IMR-90 (cell line): Measurements from ENCODE around the gene PDZD7. TPM values are rescaled to one million over a fixed set of nuclear protein-coding genes. Genes with fewer than 3 reads are reported as not detected.
A peak's percentile ranks its signal among the peaks of the same experiment; 100 is the strongest.

Source experiments
- ATAC-seq: fragments of 200-7000 bp; cut with Tn5 transposase; 2 replicates; pipeline ENCODE4 v1.9.1; 2020; ENCODE audit warnings: low read depth, mild to moderate bottlenecking, moderate library complexity
- BruUV-seq: library from RNA; stranded (reverse); fragments of 400-500 nt; replicated peaks from 2 replicates; lab custom pipeline; 2021; lab: Mats Ljungman, UMichigan
- CTCF ChIA-PET: fragments of 300-600 bp; formaldehyde crosslinking; extraction: SDS; loops from one replicate; lab custom pipeline; 2021; ENCODE audit warnings: antibody characterized with exemption; lab: Yijun Ruan, JAX
- POLR2A ChIA-PET: fragments of 300-600 bp; sonication (Branson Sonifier 250); formaldehyde crosslinking; loops from one replicate; lab custom pipeline; 2022; ENCODE audit warnings: antibody characterized with exemption; ENCODE audit not compliant: unreplicated experiment; lab: Charles Lee
- DNase-seq: peaks from one replicate; pipeline ENCODE4 v3.0.0; 2013
- H2AFZ ChIP-seq: replicated peaks from 2 replicates; pipeline ENCODE3; 2013; ENCODE audit warnings: low read length, mild to moderate bottlenecking; ENCODE audit not compliant: poor library complexity
- H2AK5ac ChIP-seq: 2 replicates; pipeline ENCODE4 v1.6.1; 2013; ENCODE audit warnings: low read depth, low read length, inconsistent platforms
- H2AK9ac ChIP-seq: replicated peaks from 2 replicates; pipeline ENCODE3; 2013; ENCODE audit warnings: mild to moderate bottlenecking, low read depth, low read length, moderate library complexity; ENCODE audit not compliant: poor library complexity
- H2BK120ac ChIP-seq: 2 replicates; pipeline ENCODE4 v1.6.1; 2013; ENCODE audit warnings: low read depth, low read length, inconsistent platforms
- H2BK15ac ChIP-seq: 3 replicates; pipeline ENCODE4 v1.6.1; 2013; ENCODE audit warnings: low read depth, low read length, inconsistent platforms
- H2BK20ac ChIP-seq: 2 replicates; pipeline ENCODE4 v1.6.1; 2013; ENCODE audit warnings: low read depth, mild to moderate bottlenecking, inconsistent platforms, low read length, moderate library complexity
- H2BK5ac ChIP-seq: 2 replicates; pipeline ENCODE4 v1.6.1; 2013; ENCODE audit warnings: mild to moderate bottlenecking, low read depth, low read length, inconsistent platforms; ENCODE audit not compliant: poor library complexity, severe bottlenecking
- H3K14ac ChIP-seq: replicated peaks from 2 replicates; pipeline ENCODE4 v1.6.1; 2013; ENCODE audit warnings: low read depth, low read length, inconsistent platforms
- H3K18ac ChIP-seq: 2 replicates; pipeline ENCODE4 v1.6.1; 2013; ENCODE audit warnings: low read depth, low read length, control low read depth
- H3K23ac ChIP-seq: 2 replicates; pipeline ENCODE4 v1.6.1; 2013; ENCODE audit warnings: low read depth, low read length, inconsistent platforms
- H3K27ac ChIP-seq: 2 replicates; pipeline ENCODE4 v1.5.1; 2013; ENCODE audit warnings: mild to moderate bottlenecking, control low read depth, low read length; ENCODE audit not compliant: insufficient read depth
- H3K27me3 ChIP-seq: 2 replicates; pipeline ENCODE4 v1.6.1; 2013; ENCODE audit warnings: low read length; ENCODE audit not compliant: control insufficient read depth, insufficient read depth
- H3K36me3 ChIP-seq: 2 replicates; pipeline ENCODE4 v1.6.1; 2013; ENCODE audit warnings: low read length, mixed read lengths; ENCODE audit not compliant: control insufficient read depth, insufficient read depth
- H3K4ac ChIP-seq: 2 replicates; pipeline ENCODE4 v1.6.1; 2013; ENCODE audit warnings: low read depth, low read length, inconsistent platforms
- H3K4me1 ChIP-seq: 2 replicates; pipeline ENCODE4 v1.6.1; 2013; ENCODE audit warnings: low read length, mixed read lengths; ENCODE audit not compliant: control insufficient read depth, insufficient read depth
- H3K4me2 ChIP-seq: 2 replicates; pipeline ENCODE4 v1.6.1; 2013; ENCODE audit warnings: low read depth, mild to moderate bottlenecking, control low read depth, low read length, moderate library complexity
- H3K4me3 ChIP-seq: 2 replicates; pipeline ENCODE4 v1.5.1; 2013; ENCODE audit warnings: low read depth, mild to moderate bottlenecking, control low read depth, low read length, moderate library complexity; ENCODE audit not compliant: insufficient read depth
- H3K56ac ChIP-seq: 2 replicates; pipeline ENCODE4 v1.6.1; 2013; ENCODE audit warnings: low read length, inconsistent platforms; ENCODE audit not compliant: insufficient read depth; ENCODE audit errors: extremely low read depth
- H3K79me1 ChIP-seq, 2 experiments: 2 replicates each; pipeline ENCODE4 v1.6.1; 2013; ENCODE audit warnings: low read length in 2 of 2, inconsistent platforms in 1 of 2, low read depth in 1 of 2
- H3K9ac ChIP-seq: 2 replicates; pipeline ENCODE4 v1.6.1; 2013; ENCODE audit warnings: low read depth, low read length, control low read depth
- H3K9me1 ChIP-seq: 2 replicates; pipeline ENCODE4 v1.6.1; 2013; ENCODE audit warnings: low read length, inconsistent platforms; ENCODE audit not compliant: insufficient read depth
- H3K9me3 ChIP-seq: 2 replicates; pipeline ENCODE4 v1.6.1; 2013; ENCODE audit warnings: low read length; ENCODE audit not compliant: control insufficient read depth, insufficient read depth
- H4K20me1 ChIP-seq: 2 replicates; pipeline ENCODE4 v1.6.1; 2013; ENCODE audit warnings: low read length, inconsistent platforms; ENCODE audit not compliant: insufficient read depth
- H4K5ac ChIP-seq: 2 replicates; pipeline ENCODE4 v1.6.1; 2013; ENCODE audit warnings: mild to moderate bottlenecking, low read depth, low read length, control low read depth
- H4K8ac ChIP-seq, 2 experiments: 2 replicates each; pipeline ENCODE4 v1.6.1; 2013; ENCODE audit warnings: low read depth in 2 of 2, low read length in 2 of 2, control low read depth in 1 of 2, inconsistent platforms in 1 of 2
- H4K91ac ChIP-seq: 2 replicates; pipeline ENCODE4 v1.6.1; 2013; ENCODE audit warnings: low read depth, low read length, inconsistent platforms; ENCODE audit not compliant: insufficient read depth
- CTCF ChIP-seq: conservative IDR thresholded peaks from 2 replicates; pipeline ENCODE4 v1.5.1; 2012; ENCODE audit warnings: mild to moderate bottlenecking, low read depth, low read length, improper control_type of control experiment
- ELK1 ChIP-seq: fragments of 150-350 bp; IDR thresholded peaks from 2 replicates; pipeline ENCODE4 v1.6.1; 2016; ENCODE audit warnings: low read depth, mild to moderate bottlenecking, low read length, moderate library complexity, borderline replicate concordance
- MAFK ChIP-seq: IDR thresholded peaks from 2 replicates; pipeline ENCODE4 v1.6.1; 2012; ENCODE audit warnings: low read depth, low read length, improper control_type of control experiment
- RCOR1 ChIP-seq: IDR thresholded peaks from 2 replicates; pipeline ENCODE4 v1.6.1; 2012; ENCODE audit warnings: mild to moderate bottlenecking, low read length, improper control_type of control experiment; ENCODE audit not compliant: insufficient replicate concordance
- WGBS, 2 experiments: methylation state at CpG; one replicate each; pipeline versions ENCODE4 v1.1.5 to v1.1.7; 2013; ENCODE audit warnings: missing lambda C conversion rate in 2 of 2; ENCODE audit not compliant: insufficient read length in 1 of 2; ENCODE audit errors: extremely low coverage in 2 of 2; 5-methylcytosine and 5-hydroxymethylcytosine counted together
- dilution Hi-C: fragments of 300-500 bp; cut with HindIII; formaldehyde crosslinking; loops from one replicate; pipeline ENCODE4 v1.14.3; 2018; ENCODE audit warnings: low sequenced_read_pairs; ENCODE audit not compliant: unreplicated experiment
- in situ Hi-C: fragments of 300-500 bp; cut with MboI; formaldehyde crosslinking; loops from 3 replicates; pipeline ENCODE4 v1.14.3; 2019; ENCODE audit warnings: low sequenced_read_pairs, inconsistent platforms, mixed read lengths
- intact Hi-C: fragments of 100-400 bp; cut with micrococcal nuclease; formaldehyde crosslinking; loops from 2 replicates; pipeline ENCODE4 v1.10.0; 2022
- polyA plus RNA-seq, 3 experiments: library from polyadenylated mRNA; depleted of rRNA; stranded (reverse); fragments of >200 nt; gene quantifications; 2 replicates each; pipeline ENCODE4 v1.2.3, GENCODE V29; 2012; ENCODE audit warnings: low replicate concordance in 1 of 3
- total RNA-seq: library from RNA; depleted of rRNA; stranded (reverse); fragments of >200 nt; gene quantifications from 2 replicates; pipeline ENCODE4 v1.2.3, GENCODE V29; 2012

Gene PDZD7
- total and polyA plus RNA-seq, 2 of the 4 experiments (the other 2 are of a cell fraction), result 0.90 to 1.5 TPM

DNA sequence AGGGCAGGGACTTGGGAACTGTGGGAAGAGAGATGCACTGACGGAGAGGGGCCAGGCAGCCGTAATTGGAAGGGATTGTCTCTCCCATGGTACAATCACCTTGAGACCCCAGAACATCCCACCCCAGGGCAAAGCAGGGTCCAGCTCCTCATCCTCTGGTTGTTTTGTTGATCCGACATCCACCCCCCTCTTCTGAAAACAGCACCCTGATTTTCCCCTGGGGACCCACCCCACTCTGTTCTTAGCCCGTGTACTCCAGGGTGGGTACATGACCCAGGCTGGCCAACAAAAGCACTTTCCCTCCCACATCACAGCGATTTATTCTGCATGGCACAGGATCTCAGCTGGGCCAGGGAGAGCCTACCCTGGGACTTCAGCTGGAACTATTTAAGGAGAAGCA is 14.1 kb downstream of the PDZD7 start (continued):
- no peak for TF ChIP-seq RCOR1

- in situ Hi-C loops, result no loop called here
- 0 out of 4 replicates have a peak, but pooled peaks cover 0 to 7% of the 10 kb centered on the region in 2 experiments for H3K79me1 ChIP-seq
- H3K4me1 ChIP-seq, result peaks cover 22% of the 10 kb centered on the region
- dilution Hi-C loops, result no loop called here
- no peak overlapping the region for H3K9ac ChIP-seq
- H4K91ac ChIP-seq, result no peak overlapping the region
- no peak overlapping the region for H3K4ac ChIP-seq
- H3K23ac ChIP-seq, result no peak overlapping the region
- no peak for TF ChIP-seq ELK1
- TF ChIP-seq CTCF, result 0 out of 2 replicates have a peak, but pooled peaks have one; percentile 0
- TF ChIP-seq MAFK, result no peak
- no peak for TF ChIP-seq RCOR1
- H2BK20ac ChIP-seq, result no peak overlapping the region
- ATAC-seq, result no peak
- intact Hi-C loops, result loop anchor here (10.0 kb wide), 1 partner anchor 451 kb away; no protein-coding TSS in a partner anchor
- ChIA-PET POLR2A (no interaction called here), CTCF (interaction anchor here (0.7 to 6.8 kb wide), 7 partner anchors 10 to 497 kb away, joined by 3 to 48 read pairs (median 10); partner anchors contain the start of genes LZTS2, MRPL43 and TWNK)
- H3K4me2 ChIP-seq, result no peak overlapping the region
- BruUV-seq, result no TSS peak
- no peaks in the 10 kb centered on the region for H3K36me3 ChIP-seq
- peak overlapping the region; percentile 92 for H2AK9ac ChIP-seq
- peaks cover 13% of the 10 kb centered on the region for H3K9me1 ChIP-seq
- H2BK120ac ChIP-seq, result no peak overlapping the region
- H3K14ac ChIP-seq, result no peak overlapping the region
- WGBS, 2 experiments, result 65% methylated on average over 5 of the region's 8 CpGs; no CpG with 5 or more reads in 1 of the 2 experiments
- H2AK5ac ChIP-seq, result peak overlapping the region; percentile 5; the same call in 1 of the 2 replicates
- H3K56ac ChIP-seq, result no peak overlapping the region
- H3K4me3 ChIP-seq, result no peak overlapping the region
- no peak overlapping the region for H3K27ac ChIP-seq
- no peak overlapping the region for H2BK5ac ChIP-seq
- H4K8ac ChIP-seq, result no peak overlapping the region
- H4K5ac ChIP-seq, result no peak overlapping the region
- H3K18ac ChIP-seq, result no peak overlapping the region
- DNase-seq, result no peak
- peaks cover 4% of the 10 kb centered on the region; the same call in 1 of the 2 replicates for H4K20me1 ChIP-seq
- no peak overlapping the region for H2BK15ac ChIP-seq
- no peaks in the 10 kb centered on the region for H3K9me3 ChIP-seq
- no peaks in the 10 kb centered on the region; the same call in 1 of the 2 replicates for H3K27me3 ChIP-seq
- H2AFZ ChIP-seq, result peak overlapping the region; percentile 28
These were observed 15.4 kb downstream of the PDZD7 start for GRCh38 chr10:101015582-101015973.
